ENCODE data around the gene MPPED1.

Gene MPPED1

DNA sequence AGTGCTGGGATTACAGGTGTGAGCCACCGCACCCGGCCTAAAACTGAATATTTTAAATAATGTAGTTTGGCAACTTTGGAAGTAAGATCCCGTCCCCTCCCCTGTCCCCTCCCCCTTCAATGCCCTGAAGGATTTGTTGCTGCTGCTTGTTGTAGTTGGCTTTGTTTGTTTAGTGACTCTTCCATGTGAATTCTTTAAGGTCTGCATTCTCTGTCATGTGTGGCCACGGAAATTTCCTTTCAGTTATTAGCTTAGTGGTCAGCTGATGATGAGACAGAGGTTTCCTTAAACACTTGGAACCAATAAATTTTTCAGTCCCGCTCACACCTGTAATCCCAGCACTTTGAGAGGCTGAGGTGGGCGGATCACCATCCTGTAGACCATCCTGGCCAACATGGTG is 109.9 kb downstream of the MPPED1 start:
- no peak for DNase-seq (ENCODE audit: low spot score)

DNA sequence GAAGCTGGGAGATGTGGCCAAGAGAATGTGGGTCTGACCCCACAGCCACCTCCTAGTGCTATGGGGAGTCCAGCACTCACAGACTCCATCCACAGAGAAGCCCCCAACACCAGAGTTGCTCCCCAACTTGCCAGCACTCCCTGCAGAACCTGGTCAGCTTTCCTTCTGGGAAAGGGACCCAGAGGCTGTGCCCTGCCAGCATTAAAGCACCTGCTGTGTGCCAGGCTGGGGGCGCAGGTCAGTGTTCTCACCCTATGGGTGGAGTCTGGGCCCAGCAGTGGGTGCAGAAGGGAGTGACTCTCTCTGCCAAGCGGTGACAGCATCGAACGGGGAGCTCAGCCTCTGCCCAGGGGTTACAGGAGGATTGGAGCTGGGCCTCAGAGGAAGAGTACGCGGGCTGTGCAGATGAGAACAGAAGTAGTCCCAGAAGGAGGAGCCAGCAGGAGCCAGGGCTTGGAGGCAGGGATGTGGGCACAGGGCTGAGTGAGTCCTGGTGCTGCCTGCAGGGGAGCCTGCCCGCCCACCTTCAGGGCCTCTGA is 114.4 kb downstream of the MPPED1 start:
- DNase-seq (ENCODE audit: low spot score) = no peak

DNA sequence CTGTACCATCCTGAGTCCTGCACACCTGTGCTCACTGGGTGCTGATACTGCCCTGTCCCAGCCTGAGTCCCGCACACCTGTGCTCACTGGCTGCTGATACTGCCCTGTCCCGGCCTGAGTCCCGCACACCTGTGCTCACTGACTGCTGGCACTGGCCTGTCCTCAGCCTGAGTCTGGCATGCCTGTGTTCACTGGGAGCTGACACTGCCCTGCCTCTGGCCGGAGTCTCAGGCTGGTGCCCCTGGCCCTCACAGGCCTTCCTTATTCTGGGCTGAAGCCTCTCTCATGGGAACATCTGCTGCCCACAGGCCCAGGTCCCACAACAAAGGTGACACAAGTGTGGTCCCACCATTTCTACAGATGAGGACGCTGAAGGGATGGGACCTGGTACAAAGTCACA is 115.1 kb downstream of the MPPED1 start:
- DNase-seq (ENCODE audit: low spot score) = no peak

GRCh38 chr22:43528601-43529360 is 117.0 kb downstream of the MPPED1 start:
- no peak for DNase-seq (ENCODE audit: low spot score)

DNA sequence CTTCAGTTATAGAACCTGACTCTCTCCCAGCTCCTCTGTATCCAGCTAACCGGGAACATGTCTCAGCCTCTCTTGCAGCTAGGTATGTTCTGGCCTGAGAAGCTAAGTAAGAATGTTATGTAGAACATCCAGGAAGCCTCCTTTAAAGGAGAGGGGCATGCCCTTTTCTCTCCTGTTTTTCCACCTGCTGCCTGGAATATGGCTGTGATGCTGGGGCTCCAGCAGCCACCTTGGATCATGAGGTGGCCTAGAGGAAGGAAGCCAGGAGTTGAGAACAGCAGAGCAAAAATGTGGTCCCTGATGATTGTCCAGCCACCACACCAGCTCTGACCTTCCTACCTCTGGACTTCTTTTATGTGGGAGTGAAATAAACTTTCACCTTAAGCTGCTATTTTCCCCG is 117.6 kb downstream of the MPPED1 start:
- no peak for DNase-seq (ENCODE audit: low spot score)

DNA sequence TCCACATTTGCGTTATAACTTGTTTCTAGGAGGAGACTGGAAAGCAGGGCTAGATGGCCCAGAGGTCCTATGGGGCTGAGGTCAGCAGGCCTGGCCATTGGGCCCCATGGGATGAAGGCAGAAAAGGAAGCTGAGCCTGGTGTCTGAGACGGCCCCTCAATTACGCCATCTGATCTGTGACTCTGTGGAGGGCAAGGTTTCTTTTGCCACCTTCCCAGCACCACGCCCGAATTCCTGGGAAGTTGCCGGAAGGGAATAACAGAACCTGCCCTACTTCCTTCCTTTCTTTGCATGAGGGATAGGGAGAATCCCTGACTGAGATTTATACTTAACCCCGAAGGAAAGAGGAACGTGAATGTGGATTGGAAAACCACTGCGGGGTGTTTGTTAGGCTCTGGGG is 118.1 kb downstream of the MPPED1 start:
- DNase-seq (ENCODE audit: low spot score) = no peak

- DNase-seq (ENCODE audit: low spot score) = no peak
Measured at GRCh38 chr22:43530349-43531201, 118.8 kb downstream of the MPPED1 start.

GRCh38 chr22:43531651-43532050 is 119.8 kb downstream of the MPPED1 start:
- no peak for DNase-seq (ENCODE audit: low spot score)

GRCh38 chr22:43532301-43533155 is 120.7 kb downstream of the MPPED1 start:
- DNase-seq (ENCODE audit: low spot score) = no peak

DNA sequence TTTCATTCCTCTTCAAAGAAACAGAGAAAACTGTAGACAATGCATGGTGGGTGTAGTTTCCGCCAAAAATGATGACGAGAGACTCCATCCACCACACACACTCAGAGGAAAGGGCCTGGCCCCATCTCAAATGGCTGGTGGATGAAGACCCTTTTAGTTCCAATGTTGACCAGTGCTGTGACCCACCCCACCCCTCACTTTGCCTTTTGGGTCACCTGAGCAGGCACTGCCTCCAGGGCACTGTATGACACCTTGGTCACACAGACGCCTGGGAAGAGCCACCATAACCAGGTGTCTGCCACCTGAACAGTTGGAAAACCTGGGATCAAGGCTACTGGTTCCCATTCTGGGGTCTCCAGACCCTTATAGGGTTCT is 121.3 kb downstream of the MPPED1 start:
- DNase-seq (ENCODE audit: low spot score) = no peak

GRCh38 chr22:43533656-43534428 is 122.0 kb downstream of the MPPED1 start:
- DNase-seq (ENCODE audit: low spot score) = no peak

- DNase-seq (ENCODE audit: low spot score) = no peak
Measured at GRCh38 chr22:43534916-43535315, 123.1 kb downstream of the MPPED1 start.

DNA sequence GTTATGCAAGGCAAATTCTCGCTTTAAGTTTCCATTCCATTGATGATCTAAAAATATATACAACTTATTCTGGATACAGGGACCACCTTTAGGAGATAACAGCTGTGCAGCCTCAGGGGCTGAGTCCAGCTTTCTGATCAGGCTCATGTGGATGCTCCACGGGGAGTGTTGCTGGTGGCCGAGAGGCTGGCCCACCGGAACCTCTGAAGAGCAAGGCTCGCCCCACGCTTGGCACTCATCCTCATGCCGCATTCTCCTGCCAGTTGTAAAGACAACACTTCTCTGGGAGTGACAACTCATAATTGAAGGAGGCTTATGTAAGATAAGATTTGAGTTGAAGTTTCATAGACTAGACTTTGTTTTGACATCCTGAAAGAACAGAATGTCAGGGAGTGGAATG is 123.5 kb downstream of the MPPED1 start:
- DNase-seq (ENCODE audit: low spot score) = no peak

GRCh38 chr22:43535741-43536140 is 123.9 kb downstream of the MPPED1 start:
- no peak for DNase-seq (ENCODE audit: low spot score)

GRCh38 chr22:43537019-43537585 is 125.3 kb downstream of the MPPED1 start:
- no peak for DNase-seq (ENCODE audit: low spot score)

GRCh38 chr22:43539572-43540528 is 128.0 kb downstream of the MPPED1 start:
- no peak for DNase-seq (ENCODE audit: low spot score)

GRCh38 chr22:43540529-43540923 is 128.7 kb downstream of the MPPED1 start:
- DNase-seq (ENCODE audit: low spot score) = no peak

- DNase-seq (ENCODE audit: low spot score) = no peak
Measured at GRCh38 chr22:43541022-43541421, 129.2 kb downstream of the MPPED1 start.

DNA sequence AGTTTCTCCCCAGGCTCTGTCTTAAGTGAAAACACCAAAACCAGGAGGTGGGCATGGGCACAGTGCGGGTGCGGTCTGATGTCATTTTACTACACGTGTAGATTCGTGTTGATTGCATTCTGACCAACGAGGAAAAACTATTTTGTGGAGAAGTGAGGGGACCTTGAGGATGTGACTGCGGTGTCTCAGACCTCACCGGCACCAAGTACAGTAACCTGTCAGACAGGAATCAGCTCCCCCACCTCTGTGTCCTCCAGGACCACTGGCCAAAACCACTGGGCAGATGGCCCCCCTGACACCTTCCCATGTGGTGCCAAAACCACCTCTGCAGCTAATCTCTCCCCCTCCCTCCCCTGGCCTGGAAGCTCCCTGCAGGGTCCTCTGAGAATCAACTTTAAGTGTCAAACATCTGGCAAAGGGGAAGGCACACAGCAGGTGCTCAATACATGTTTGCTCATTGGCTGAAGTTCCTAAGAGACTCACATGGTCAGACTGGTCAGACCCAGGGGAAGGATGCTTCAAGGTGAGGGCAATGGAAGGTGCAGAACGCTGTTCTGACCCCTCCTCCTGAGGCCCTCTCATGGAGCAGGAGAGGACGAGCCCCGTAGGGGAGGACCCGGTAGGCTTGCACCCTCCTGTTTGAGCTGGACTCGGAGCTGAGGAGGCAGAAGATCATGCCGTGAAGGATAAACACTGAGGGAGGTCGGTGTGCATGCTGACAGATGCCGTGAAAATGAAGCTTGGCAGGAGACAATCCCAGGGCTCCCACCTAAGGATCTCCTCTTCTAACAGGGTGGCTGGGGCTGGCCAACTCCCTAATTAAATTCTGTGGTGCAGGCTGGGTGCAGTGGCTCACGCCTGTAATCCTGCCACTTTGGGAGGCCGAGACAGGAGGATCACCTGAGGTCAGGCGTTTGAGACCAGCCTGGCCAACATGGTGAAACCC is 129.9 kb downstream of the MPPED1 start:
- DNase-seq (ENCODE audit: low spot score) = no peak
